Transverse colon (tissue), 4 donors: ENCODE data around the gene CNTNAP2. TPM values are rescaled to one million over a fixed set of nuclear protein-coding genes. Genes with fewer than 3 reads are reported as not detected.

Experiments used
- DNase-seq: peaks from one replicate; pipeline ENCODE4 v3.0.0-alpha.2; 2019
- H3K27ac ChIP-seq, 4 donors: fragments of 200-600 bp; sonication (generic); 2 replicates each; pipeline ENCODE4 v1.5.1; 2016 to 2018; ENCODE audit warnings: inconsistent platforms in 4 of 4
- H3K27me3 ChIP-seq: fragments of 200-600 bp; sonication (generic); 2 replicates; pipeline ENCODE4 v1.5.1; 2017; ENCODE audit warnings: inconsistent platforms
- H3K36me3 ChIP-seq, 4 donors: fragments of 200-600 bp; sonication (generic); 2 replicates each; pipeline ENCODE4 v1.5.1; 2017 to 2019; ENCODE audit warnings: inconsistent platforms in 4 of 4
- H3K4me1 ChIP-seq, 4 donors: fragments of 200-600 bp; sonication (generic); 2 replicates each; pipeline ENCODE4 v1.5.1; 2017 to 2020; ENCODE audit warnings: inconsistent platforms in 4 of 4
- H3K4me3 ChIP-seq, 4 donors: fragments of 200-600 bp; sonication (generic); 1 replicate in 1 of 4; 2 replicates in 3 of 4; pipeline versions ENCODE4 v1.5.1 to v1.6.1; 2017 to 2019; ENCODE audit warnings: inconsistent platforms in 4 of 4
- H3K9me3 ChIP-seq, 2 donors: fragments of 200-600 bp; sonication (generic); 2 replicates each; pipeline ENCODE4 v1.5.1; 2017 to 2019; ENCODE audit warnings: inconsistent platforms in 2 of 2
- EP300 ChIP-seq: sonication (generic); formaldehyde crosslinking; IDR thresholded peaks from one replicate; pipeline ENCODE4 v1.6.1; 2017; ENCODE audit warnings: antibody characterized with exemption, low read depth
- POLR2A ChIP-seq: fragments of 450-650 bp; IDR thresholded peaks from one replicate; pipeline ENCODE4 v1.6.1; 2016; ENCODE audit warnings: antibody characterized with exemption, mild to moderate bottlenecking, moderate library complexity
- POLR2AphosphoS5 ChIP-seq, 3 donors: sonication (generic); formaldehyde crosslinking; IDR thresholded peaks; one replicate each; pipeline ENCODE4 v1.6.1; 2016; ENCODE audit warnings: antibody characterized with exemption in 3 of 3
- WGBS, 2 donors: methylation state at CpG; one replicate each; pipeline ENCODE4 v1.1.5; 2018; ENCODE audit warnings: low coverage in 1 of 2; 5-methylcytosine and 5-hydroxymethylcytosine counted together
- in situ Hi-C, 4 donors: fragments of 200-750 bp; cut with MboI; loops; one replicate each; pipeline versions ENCODE4 v1.15.0 to v1.15.1; 2017; ENCODE audit warnings: low sequenced_read_pairs in 3 of 4, low pct_ligation_motif_present in 1 of 4, low pct_unique_long_range_greater_than_20kb in 1 of 4
- intact Hi-C: fragments of 100-400 bp; cut with DNase I; formaldehyde crosslinking; loops from one replicate; pipeline ENCODE4 v1.15.1; 2023; ENCODE audit warnings: low total_unique reads
- total RNA-seq, 4 donors: library from RNA; depleted of rRNA; stranded (reverse); fragments of >200 nt; gene quantifications; one replicate each; pipeline ENCODE4 v1.1.0, GENCODE V29; 2016
- TF ChIP-seq, protein P1 (sequence below), 5 experiments: fragments of 200-600 bp in 3 of 5; fragments of 450-650 bp in 2 of 5; sonication (generic) in 3 of 5; IDR thresholded peaks; 1 replicate in 2 of 5; 2 replicates in 3 of 5; pipeline ENCODE4 v1.5.1; 2016 to 2017; ENCODE audit warnings: antibody characterized with exemption in 5 of 5, inconsistent platforms in 3 of 5, mild to moderate bottlenecking in 2 of 5, moderate library complexity in 1 of 5

CNTNAP2 gene
- total RNA-seq, 4 donors from 2014 or later = 0.60 to 2.9 (median 2.4) TPM

DNA sequence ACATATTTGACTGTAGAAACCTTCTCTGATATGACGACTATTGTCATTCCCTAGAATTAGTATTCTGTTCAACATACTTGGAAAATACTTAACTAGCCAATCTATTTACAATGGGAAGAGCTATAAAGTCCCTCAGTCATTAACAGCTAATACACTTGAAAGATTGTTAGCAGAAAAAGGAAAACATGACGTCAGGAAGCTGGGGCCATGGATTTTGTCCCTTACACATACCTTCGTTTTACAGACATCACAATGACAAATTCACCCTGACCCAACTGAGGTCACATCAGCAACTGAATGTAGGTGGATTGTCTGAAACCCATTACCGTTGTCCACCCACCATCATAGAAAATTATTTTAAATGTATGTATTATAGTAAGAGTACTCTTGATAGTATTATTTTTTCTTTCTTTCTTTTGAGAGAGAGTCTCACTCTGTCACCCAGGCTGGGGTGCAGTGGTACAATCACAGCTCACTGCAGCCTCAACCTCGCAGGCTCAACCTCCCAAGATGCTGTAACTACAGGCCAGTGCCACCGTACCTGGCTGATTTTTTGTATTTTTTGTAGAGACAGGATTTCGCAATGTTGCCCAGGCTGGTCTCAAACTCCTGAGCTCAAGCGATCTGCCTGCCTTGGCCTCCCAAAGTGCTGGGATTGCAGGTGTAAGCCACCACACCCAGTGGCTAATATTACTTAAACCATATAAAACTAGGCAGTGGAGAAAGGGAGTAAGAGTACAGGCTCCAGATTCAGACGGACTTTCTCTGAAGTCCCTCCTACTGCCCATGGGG is 1977.0 kb downstream of the CNTNAP2 start:
- intact Hi-C loops = no loop called here
- Histone ChIP-seq H3K36me3 (no peaks in the 10 kb centered on the region), H3K9me3 (no peaks in the 10 kb centered on the region), H3K27ac (no peak overlapping the region), H3K4me3 (no peak overlapping the region), H3K27me3 (no peaks in the 10 kb centered on the region), H3K4me1 (no peaks in the 10 kb centered on the region)
- DNase-seq = no peak
- in situ Hi-C loops = loop anchor here in 3 of 4 donors (25.0 kb wide), 3 partner anchors 556 to 856 kb away; no protein-coding TSS in a partner anchor
- 70 to 77% methylated on average over 7 to 9 of the region's 9 CpGs for WGBS, 2 donors
- TF ChIP-seq EP300 (no peak), POLR2AphosphoS5 (IDR thresholded peaks at IDR 0.05) (no peak), POLR2A (no peak)
- TF ChIP-seq, protein P1, sequence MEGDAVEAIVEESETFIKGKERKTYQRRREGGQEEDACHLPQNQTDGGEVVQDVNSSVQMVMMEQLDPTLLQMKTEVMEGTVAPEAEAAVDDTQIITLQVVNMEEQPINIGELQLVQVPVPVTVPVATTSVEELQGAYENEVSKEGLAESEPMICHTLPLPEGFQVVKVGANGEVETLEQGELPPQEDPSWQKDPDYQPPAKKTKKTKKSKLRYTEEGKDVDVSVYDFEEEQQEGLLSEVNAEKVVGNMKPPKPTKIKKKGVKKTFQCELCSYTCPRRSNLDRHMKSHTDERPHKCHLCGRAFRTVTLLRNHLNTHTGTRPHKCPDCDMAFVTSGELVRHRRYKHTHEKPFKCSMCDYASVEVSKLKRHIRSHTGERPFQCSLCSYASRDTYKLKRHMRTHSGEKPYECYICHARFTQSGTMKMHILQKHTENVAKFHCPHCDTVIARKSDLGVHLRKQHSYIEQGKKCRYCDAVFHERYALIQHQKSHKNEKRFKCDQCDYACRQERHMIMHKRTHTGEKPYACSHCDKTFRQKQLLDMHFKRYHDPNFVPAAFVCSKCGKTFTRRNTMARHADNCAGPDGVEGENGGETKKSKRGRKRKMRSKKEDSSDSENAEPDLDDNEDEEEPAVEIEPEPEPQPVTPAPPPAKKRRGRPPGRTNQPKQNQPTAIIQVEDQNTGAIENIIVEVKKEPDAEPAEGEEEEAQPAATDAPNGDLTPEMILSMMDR (IDR thresholded peaks at IDR 0.05) = no peak

DNA sequence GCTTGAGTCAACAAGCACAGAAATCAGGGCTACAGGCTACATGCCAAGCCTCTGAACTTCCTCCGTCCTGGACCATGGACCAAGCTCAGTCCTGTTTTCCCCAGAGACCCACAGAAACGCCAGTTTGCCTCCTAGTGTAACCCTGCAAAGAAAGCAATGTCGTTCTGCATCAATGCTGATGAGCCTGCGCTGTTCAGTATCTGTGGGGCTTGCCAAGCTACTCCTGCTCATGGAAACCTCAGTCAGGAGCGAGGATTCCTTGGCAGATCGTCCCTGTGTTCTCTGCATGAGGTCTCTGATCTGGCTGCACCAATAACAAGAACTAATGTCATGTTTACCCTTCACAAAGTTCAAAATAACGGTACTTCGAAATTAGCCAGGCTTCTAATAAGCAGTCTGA is 1978.5 kb downstream of the CNTNAP2 start:
- no peaks in the 10 kb centered on the region for H3K4me1 ChIP-seq
- no peak overlapping the region for H3K27ac ChIP-seq
- H3K36me3 ChIP-seq = no peaks in the 10 kb centered on the region
- no peaks in the 10 kb centered on the region for H3K27me3 ChIP-seq
- WGBS, 2 donors = 54% methylated on average over 8 of the region's 8 CpGs; no CpG with 5 or more reads in 1 of the 2 donors
- no peak for TF ChIP-seq EP300
- TF ChIP-seq POLR2A = no peak
- TF ChIP-seq, protein P1 (IDR thresholded peaks at IDR 0.05) = no peak
- TF ChIP-seq POLR2AphosphoS5 (IDR thresholded peaks at IDR 0.05) = no peak
- H3K9me3 ChIP-seq = no peaks in the 10 kb centered on the region
- intact Hi-C loops (no loop called here), in situ Hi-C loops (loop anchor here in 3 of 4 donors (25.0 kb wide), 3 partner anchors 558 to 858 kb away; no protein-coding TSS in a partner anchor)
- no peak overlapping the region for H3K4me3 ChIP-seq
- no peak for DNase-seq

DNA sequence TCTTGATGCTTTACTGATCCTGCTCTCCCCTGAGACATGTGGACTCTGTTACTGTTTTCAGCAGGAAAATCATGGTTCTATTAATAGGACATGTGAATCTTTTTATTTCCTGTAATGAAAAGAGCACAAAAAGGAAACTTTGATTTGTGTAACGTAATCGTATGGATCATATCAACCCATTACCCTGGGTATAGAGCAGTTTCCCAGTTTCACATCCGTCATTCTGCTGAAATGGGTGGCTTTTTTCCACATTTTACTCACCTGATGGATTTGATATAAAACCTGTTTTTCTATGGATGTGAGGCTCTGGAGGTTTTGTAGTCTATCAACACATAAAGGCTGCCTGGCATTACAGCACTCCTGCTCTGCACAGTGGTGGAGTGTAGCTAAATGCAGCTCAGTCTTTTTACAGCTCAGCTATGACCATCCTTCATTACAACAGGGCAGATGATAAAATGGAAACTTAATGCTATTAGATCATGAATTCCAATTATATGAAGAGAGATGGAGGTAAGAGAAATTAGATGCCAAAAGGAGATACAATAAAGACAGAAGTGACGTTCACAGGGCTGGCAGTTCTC is 1987.6 kb downstream of the CNTNAP2 start:
- H3K27me3 ChIP-seq = no peaks in the 10 kb centered on the region
- in situ Hi-C loops (no loop called here), intact Hi-C loops (no loop called here)
- DNase-seq = no peak
- H3K9me3 ChIP-seq = no peaks in the 10 kb centered on the region
- WGBS, 2 donors = 67 to 77% methylated on average over 4 of the region's 4 CpGs
- no peak overlapping the region for H3K27ac ChIP-seq
- H3K4me3 ChIP-seq = no peak overlapping the region
- TF ChIP-seq EP300 = no peak
- TF ChIP-seq POLR2AphosphoS5 (IDR thresholded peaks at IDR 0.05) = no peak
- TF ChIP-seq POLR2A = no peak
- TF ChIP-seq, protein P1 (IDR thresholded peaks at IDR 0.05) = no peak
- no peaks in the 10 kb centered on the region for H3K36me3 ChIP-seq
- no peaks in the 10 kb centered on the region for H3K4me1 ChIP-seq

DNA sequence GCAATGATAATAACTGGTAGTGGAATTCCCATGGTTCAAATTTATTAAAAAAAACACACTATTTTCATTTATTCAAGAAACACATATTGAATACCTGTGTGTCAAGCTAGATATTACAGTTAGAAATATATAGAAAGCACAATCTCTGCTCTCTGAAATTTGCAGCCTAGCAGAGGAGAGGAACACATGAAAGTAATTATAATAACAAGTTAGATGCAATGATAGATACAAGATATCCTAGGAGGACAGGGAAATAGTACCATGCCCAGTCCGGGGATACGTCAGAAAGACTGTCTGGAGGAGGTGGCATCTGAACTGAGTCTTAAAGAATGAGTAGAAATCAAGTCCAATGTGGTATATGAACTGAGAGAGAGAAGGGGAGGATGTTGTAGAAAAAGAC is 1988.3 kb downstream of the CNTNAP2 start:
- Histone ChIP-seq H3K27me3 (no peaks in the 10 kb centered on the region), H3K4me1 (no peaks in the 10 kb centered on the region), H3K27ac (no peak overlapping the region), H3K9me3 (no peaks in the 10 kb centered on the region), H3K36me3 (no peaks in the 10 kb centered on the region), H3K4me3 (no peak overlapping the region)
- TF ChIP-seq EP300 = no peak
- no peak for TF ChIP-seq POLR2A
- TF ChIP-seq, protein P1 (IDR thresholded peaks at IDR 0.05) = no peak
- no peak for TF ChIP-seq POLR2AphosphoS5 (IDR thresholded peaks at IDR 0.05)
- intact Hi-C loops = no loop called here
- 70 to 73% methylated on average over 2 of the region's 2 CpGs for WGBS, 2 donors
- in situ Hi-C loops = no loop called here
- no peak for DNase-seq
